ENCODE measurements around the gene GRPEL1. TPM values are rescaled to one million over a fixed set of nuclear protein-coding genes. Genes with fewer than 3 reads are reported as not detected.

The GRPEL1 gene
- total RNA-seq, 1 experiment from 2014 or later: 80.1 TPM

DNA sequence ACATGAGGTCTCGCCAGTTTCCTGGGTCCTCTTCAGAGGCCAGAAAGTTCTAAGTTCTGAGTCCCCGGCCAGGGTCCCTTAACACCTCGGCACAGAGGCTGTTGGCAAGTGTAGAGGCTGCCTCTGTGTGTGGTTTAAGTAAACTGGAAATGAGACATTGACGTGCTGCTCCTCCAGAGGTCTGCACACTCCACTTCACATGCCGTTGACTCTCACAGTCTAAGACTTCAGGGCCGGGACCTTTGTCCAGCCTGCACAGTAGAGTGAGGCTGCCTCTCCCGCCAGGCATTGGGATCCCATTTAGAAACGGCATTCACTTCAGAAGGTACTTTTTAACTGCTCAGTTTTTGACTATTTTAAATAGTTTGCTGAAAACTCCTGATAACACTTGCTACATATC lies 35.3 kb downstream of the GRPEL1 start:
- BruUV-seq (replicated peaks): no TSS peak
- H2AFZ ChIP-seq (ENCODE audit: low read depth, low read length, poor library complexity, severe bottlenecking): no peak overlapping the region
- H3K27me3 ChIP-seq (ENCODE audit: insufficient read depth, low read length): no peaks in the 10 kb centered on the region
- no peak overlapping the region for H3K27ac ChIP-seq (ENCODE audit: low read depth, low read length)
- no peak for ATAC-seq
- intact Hi-C loops (cut with micrococcal nuclease): no loop called here
- H4K20me1 ChIP-seq (ENCODE audit: insufficient read depth): no peaks in the 10 kb centered on the region
- H3K4me3 ChIP-seq (replicated peaks in 1 of 2; ENCODE audit: low read depth in 1 of 2, low read length in 2 of 2): no peak overlapping the region
- peaks cover 4 to 47% of the 10 kb centered on the region in 2 experiments for H3K4me1 ChIP-seq (ENCODE audit: control insufficient read depth in 1 of 2, insufficient read depth in 2 of 2, low read length in 2 of 2)
- H3K9me3 ChIP-seq (ENCODE audit: control insufficient read depth in 1 of 2, insufficient read depth in 1 of 2, low read depth in 1 of 2, low read length in 2 of 2): no peaks in the 10 kb centered on the region
- ChIA-PET CTCF (no interaction called here), RAD21 (ENCODE audit: low non-redundant PET in 1 of 2, low total read pairs in 2 of 2, uncharacterized antibody in 2 of 2, unreplicated experiment in 2 of 2) (no interaction called here), POLR2A (no interaction called here)
- H3K36me3 ChIP-seq (ENCODE audit: control insufficient read depth in 1 of 2, insufficient read depth in 2 of 2, low read length in 2 of 2): peaks cover 3 to 14% of the 10 kb centered on the region in 2 experiments; a peak in 3 of 4 replicates
- no peak overlapping the region for H3K9ac ChIP-seq (ENCODE audit: low read length)
- no peak for TF ChIP-seq ZFX (IDR thresholded peaks at IDR 0.05)
- TF ChIP-seq SRF (IDR thresholded peaks at IDR 0.05; ENCODE audit: low read depth): no peak
- no peak for TF ChIP-seq ELF1 (IDR thresholded peaks at IDR 0.05; ENCODE audit: borderline replicate concordance, low read depth)
- no peak for TF ChIP-seq RAD21 (IDR thresholded peaks at IDR 0.05; ENCODE audit: low read depth)
- TF ChIP-seq, protein P1, sequence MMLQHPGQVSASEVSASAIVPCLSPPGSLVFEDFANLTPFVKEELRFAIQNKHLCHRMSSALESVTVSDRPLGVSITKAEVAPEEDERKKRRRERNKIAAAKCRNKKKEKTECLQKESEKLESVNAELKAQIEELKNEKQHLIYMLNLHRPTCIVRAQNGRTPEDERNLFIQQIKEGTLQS (IDR thresholded peaks at IDR 0.05): no peak
- TF ChIP-seq FOSL1 (IDR thresholded peaks at IDR 0.05; ENCODE audit: low read depth): no peak
- no peak for TF ChIP-seq EGR1 (IDR thresholded peaks at IDR 0.05; ENCODE audit: low read depth)
- TF ChIP-seq YY1 (IDR thresholded peaks at IDR 0.05; ENCODE audit: extremely low read depth, insufficient replicate concordance, low read depth, low read length): no peak
- TF ChIP-seq CTCF (IDR thresholded peaks at IDR 0.05 in 2 of 3, conservative IDR thresholded peaks at IDR 0.05 in 1 of 3; ENCODE audit: borderline replicate concordance in 1 of 3, insufficient read depth in 1 of 3, low read depth in 2 of 3, low read length in 2 of 3): no peak
- no peak for TF ChIP-seq JUND (IDR thresholded peaks at IDR 0.05)
- TF ChIP-seq EZH2phosphoT487 (IDR thresholded peaks at IDR 0.05; ENCODE audit: borderline replicate concordance): no peak
- TF ChIP-seq SP1 (IDR thresholded peaks at IDR 0.05; ENCODE audit: low read depth): no peak
- no peak for TF ChIP-seq EZH2 (IDR thresholded peaks at IDR 0.05)
- no peak for TF ChIP-seq MAX (IDR thresholded peaks at IDR 0.05)
- TF ChIP-seq ZNF274 (IDR thresholded peaks at IDR 0.05; ENCODE audit: low read depth, low read length): no peak
- TF ChIP-seq REST (IDR thresholded peaks at IDR 0.05; ENCODE audit: low read depth): no peak
- no peak for TF ChIP-seq SIN3A (IDR thresholded peaks at IDR 0.05; ENCODE audit: low read depth)
- TF ChIP-seq CBX3 (IDR thresholded peaks at IDR 0.05; ENCODE audit: low read depth): no peak
- no peak for TF ChIP-seq TCF7L2 (IDR thresholded peaks at IDR 0.05; ENCODE audit: borderline replicate concordance, extremely low read depth, insufficient read depth, insufficient read length)
- H3K4me2 ChIP-seq (ENCODE audit: low read length): no peak overlapping the region
- no peaks in the 10 kb centered on the region for H3K79me2 ChIP-seq (ENCODE audit: insufficient read depth, low read length)
- no peaks in the 10 kb centered on the region for H3K9me2 ChIP-seq (ENCODE audit: insufficient read depth)
- no peak for DNase-seq (ENCODE audit: low read depth, low spot score)

Data from HCT116 (cell line).